ENCODE results near the gene CELF2.

CELF2 gene

DNA sequence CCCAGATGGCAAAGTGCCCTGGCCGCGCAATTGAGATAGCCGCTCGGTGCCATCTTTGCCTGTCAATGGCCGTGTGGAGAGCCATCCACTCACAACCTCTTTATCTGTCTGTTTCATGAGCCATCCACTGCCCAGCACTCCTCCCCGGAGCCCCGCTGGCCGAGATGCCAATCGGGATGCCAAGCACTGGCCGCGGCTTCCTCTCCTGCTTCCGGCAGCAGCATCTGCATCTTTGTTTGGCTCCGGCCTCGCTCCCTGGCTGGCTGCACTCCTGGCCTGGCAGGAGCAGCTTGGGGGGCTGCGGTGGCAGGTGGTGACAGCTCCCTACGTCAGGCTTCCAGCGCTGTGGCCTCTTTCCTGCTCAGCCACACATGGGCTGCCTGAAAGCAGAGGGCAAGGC, 362.1 kb downstream of the CELF2 start:
- TF ChIP-seq, protein P1, sequence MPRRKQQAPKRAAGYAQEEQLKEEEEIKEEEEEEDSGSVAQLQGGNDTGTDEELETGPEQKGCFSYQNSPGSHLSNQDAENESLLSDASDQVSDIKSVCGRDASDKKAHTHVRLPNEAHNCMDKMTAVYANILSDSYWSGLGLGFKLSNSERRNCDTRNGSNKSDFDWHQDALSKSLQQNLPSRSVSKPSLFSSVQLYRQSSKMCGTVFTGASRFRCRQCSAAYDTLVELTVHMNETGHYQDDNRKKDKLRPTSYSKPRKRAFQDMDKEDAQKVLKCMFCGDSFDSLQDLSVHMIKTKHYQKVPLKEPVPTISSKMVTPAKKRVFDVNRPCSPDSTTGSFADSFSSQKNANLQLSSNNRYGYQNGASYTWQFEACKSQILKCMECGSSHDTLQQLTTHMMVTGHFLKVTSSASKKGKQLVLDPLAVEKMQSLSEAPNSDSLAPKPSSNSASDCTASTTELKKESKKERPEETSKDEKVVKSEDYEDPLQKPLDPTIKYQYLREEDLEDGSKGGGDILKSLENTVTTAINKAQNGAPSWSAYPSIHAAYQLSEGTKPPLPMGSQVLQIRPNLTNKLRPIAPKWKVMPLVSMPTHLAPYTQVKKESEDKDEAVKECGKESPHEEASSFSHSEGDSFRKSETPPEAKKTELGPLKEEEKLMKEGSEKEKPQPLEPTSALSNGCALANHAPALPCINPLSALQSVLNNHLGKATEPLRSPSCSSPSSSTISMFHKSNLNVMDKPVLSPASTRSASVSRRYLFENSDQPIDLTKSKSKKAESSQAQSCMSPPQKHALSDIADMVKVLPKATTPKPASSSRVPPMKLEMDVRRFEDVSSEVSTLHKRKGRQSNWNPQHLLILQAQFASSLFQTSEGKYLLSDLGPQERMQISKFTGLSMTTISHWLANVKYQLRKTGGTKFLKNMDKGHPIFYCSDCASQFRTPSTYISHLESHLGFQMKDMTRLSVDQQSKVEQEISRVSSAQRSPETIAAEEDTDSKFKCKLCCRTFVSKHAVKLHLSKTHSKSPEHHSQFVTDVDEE (CRISPR knock-in tag; IDR thresholded peaks at IDR 0.05) = no peak
- TF ChIP-seq GLIS3 (CRISPR knock-in tag; IDR thresholded peaks at IDR 0.05) (no peak), OSR1 (CRISPR knock-in tag; IDR thresholded peaks at IDR 0.05) (no peak), ZC3H10 (CRISPR knock-in tag; IDR thresholded peaks at IDR 0.05) (no peak), ZFP3 (CRISPR knock-in tag; IDR thresholded peaks at IDR 0.05) (no peak), RARB (CRISPR knock-in tag; IDR thresholded peaks at IDR 0.05) (no peak), SNAI2 (CRISPR knock-in tag; IDR thresholded peaks at IDR 0.05) (no peak), BACH2 (CRISPR knock-in tag; IDR thresholded peaks at IDR 0.05; ENCODE audit: borderline replicate concordance) (no peak), TCF4 (CRISPR knock-in tag; IDR thresholded peaks at IDR 0.05; ENCODE audit: borderline replicate concordance) (no peak), ZNF565 (CRISPR knock-in tag; conservative IDR thresholded peaks at IDR 0.05; ENCODE audit: low read depth) (no peak), ZNF8 (CRISPR knock-in tag; IDR thresholded peaks at IDR 0.05) (no peak), TOX (CRISPR knock-in tag; IDR thresholded peaks at IDR 0.05; ENCODE audit: borderline replicate concordance) (no peak), ESRRG (CRISPR knock-in tag; IDR thresholded peaks at IDR 0.05) (no peak)
- TF ChIP-seq, protein P2, sequence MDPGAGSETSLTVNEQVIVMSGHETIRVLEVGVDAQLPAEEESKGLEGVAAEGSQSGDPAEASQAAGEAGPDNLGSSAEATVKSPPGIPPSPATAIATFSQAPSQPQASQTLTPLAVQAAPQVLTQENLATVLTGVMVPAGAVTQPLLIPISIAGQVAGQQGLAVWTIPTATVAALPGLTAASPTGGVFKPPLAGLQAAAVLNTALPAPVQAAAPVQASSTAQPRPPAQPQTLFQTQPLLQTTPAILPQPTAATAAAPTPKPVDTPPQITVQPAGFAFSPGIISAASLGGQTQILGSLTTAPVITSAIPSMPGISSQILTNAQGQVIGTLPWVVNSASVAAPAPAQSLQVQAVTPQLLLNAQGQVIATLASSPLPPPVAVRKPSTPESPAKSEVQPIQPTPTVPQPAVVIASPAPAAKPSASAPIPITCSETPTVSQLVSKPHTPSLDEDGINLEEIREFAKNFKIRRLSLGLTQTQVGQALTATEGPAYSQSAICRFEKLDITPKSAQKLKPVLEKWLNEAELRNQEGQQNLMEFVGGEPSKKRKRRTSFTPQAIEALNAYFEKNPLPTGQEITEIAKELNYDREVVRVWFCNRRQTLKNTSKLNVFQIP (CRISPR knock-in tag; IDR thresholded peaks at IDR 0.05; ENCODE audit: borderline replicate concordance, low read depth) = no peak
- TF ChIP-seq, protein P3, sequence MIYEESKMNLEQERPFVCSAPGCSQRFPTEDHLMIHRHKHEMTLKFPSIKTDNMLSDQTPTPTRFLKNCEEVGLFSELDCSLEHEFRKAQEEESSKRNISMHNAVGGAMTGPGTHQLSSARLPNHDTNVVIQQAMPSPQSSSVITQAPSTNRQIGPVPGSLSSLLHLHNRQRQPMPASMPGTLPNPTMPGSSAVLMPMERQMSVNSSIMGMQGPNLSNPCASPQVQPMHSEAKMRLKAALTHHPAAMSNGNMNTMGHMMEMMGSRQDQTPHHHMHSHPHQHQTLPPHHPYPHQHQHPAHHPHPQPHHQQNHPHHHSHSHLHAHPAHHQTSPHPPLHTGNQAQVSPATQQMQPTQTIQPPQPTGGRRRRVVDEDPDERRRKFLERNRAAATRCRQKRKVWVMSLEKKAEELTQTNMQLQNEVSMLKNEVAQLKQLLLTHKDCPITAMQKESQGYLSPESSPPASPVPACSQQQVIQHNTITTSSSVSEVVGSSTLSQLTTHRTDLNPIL (CRISPR knock-in tag; IDR thresholded peaks at IDR 0.05; ENCODE audit: low read depth) = no peak
- TF ChIP-seq, protein P4, sequence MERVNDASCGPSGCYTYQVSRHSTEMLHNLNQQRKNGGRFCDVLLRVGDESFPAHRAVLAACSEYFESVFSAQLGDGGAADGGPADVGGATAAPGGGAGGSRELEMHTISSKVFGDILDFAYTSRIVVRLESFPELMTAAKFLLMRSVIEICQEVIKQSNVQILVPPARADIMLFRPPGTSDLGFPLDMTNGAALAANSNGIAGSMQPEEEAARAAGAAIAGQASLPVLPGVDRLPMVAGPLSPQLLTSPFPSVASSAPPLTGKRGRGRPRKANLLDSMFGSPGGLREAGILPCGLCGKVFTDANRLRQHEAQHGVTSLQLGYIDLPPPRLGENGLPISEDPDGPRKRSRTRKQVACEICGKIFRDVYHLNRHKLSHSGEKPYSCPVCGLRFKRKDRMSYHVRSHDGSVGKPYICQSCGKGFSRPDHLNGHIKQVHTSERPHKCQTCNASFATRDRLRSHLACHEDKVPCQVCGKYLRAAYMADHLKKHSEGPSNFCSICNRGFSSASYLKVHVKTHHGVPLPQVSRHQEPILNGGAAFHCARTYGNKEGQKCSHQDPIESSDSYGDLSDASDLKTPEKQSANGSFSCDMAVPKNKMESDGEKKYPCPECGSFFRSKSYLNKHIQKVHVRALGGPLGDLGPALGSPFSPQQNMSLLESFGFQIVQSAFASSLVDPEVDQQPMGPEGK (CRISPR knock-in tag; IDR thresholded peaks at IDR 0.05; ENCODE audit: borderline replicate concordance) = no peak
- ATAC-seq = no peak

DNA sequence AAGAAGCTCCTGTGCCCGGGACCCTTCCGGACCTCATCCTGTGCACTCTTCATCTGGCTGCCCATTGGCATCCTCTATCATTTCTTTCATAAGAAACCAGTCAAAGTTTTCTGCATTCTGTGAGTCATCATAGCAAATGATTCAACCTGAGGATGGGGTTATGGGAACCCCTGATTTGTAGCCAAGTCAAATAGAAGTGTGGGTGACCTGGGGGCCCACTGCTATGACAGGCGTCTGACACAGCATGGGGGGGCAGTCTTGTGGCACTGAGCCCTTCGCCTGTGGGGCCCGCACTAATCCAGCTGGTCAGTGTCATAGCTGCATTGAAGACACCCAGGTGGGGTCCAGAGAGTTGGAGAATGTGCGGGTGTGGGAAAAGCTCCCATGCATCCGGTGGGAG, 363.4 kb downstream of the CELF2 start:
- ATAC-seq = no peak
- TF ChIP-seq TOX (CRISPR knock-in tag; IDR thresholded peaks at IDR 0.05; ENCODE audit: borderline replicate concordance) = no peak
- no peak for TF ChIP-seq ZFP30 (CRISPR knock-in tag; IDR thresholded peaks at IDR 0.05)
- TF ChIP-seq ESRRG (CRISPR knock-in tag; IDR thresholded peaks at IDR 0.05) = no peak

DNA sequence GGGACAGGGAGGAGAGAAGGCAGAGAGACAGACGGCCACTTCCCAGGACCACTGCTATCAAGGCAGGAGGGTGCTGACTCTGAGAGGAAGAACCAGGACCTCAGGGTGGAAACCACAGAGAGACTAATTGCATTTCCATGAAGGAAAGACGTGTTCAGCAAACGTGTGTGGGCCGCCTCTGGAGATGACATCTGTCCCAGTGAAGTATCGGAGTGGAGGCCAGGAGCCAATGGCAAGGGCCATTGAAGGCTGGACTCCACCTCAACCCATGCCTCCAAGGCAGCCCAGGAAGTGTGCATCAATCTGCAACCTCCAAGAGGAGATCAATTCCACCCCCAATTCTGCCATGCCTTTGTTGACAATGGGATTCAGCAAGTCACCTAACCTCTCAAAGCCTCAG, 363.8 kb downstream of the CELF2 start:
- no peak for TF ChIP-seq RARB (CRISPR knock-in tag; IDR thresholded peaks at IDR 0.05)
- no peak for ATAC-seq

DNA sequence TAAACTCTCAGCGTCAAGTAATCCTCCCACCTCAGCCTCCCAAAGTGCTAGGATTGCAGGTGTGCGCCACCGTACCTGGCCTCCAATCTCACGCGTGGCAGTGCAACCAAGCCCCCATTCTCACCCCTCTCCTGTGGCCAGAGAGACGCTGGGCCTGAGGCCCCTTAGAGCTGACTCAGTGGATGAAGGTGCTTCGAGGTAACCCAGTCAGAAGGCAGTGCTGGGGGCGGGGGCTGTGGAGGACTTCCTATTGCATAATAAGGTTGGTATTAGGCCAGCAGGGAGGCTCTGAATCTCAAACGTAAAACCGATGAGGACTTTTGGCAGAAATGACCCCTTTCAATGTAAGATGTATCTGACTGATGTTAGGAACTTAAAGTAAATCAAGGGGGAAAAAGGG, 364.5 kb downstream of the CELF2 start:
- TF ChIP-seq ARNTL (CRISPR knock-in tag; IDR thresholded peaks at IDR 0.05; ENCODE audit: borderline replicate concordance, low read depth) (no peak), ZFP30 (CRISPR knock-in tag; IDR thresholded peaks at IDR 0.05) (no peak), ZNF565 (CRISPR knock-in tag; conservative IDR thresholded peaks at IDR 0.05; ENCODE audit: low read depth) (no peak), GLIS3 (CRISPR knock-in tag; IDR thresholded peaks at IDR 0.05) (no peak), RARB (CRISPR knock-in tag; IDR thresholded peaks at IDR 0.05) (no peak), OSR1 (CRISPR knock-in tag; IDR thresholded peaks at IDR 0.05) (no peak), ISL1 (CRISPR knock-in tag; IDR thresholded peaks at IDR 0.05) (no peak), ZNF8 (CRISPR knock-in tag; IDR thresholded peaks at IDR 0.05) (no peak), ZFP3 (CRISPR knock-in tag; IDR thresholded peaks at IDR 0.05) (no peak), SNAI2 (CRISPR knock-in tag; IDR thresholded peaks at IDR 0.05) (no peak), CSDC2 (CRISPR knock-in tag; IDR thresholded peaks at IDR 0.05) (no peak), TOX (CRISPR knock-in tag; IDR thresholded peaks at IDR 0.05; ENCODE audit: borderline replicate concordance) (no peak)
- TF ChIP-seq, protein P2 (CRISPR knock-in tag; IDR thresholded peaks at IDR 0.05; ENCODE audit: borderline replicate concordance, low read depth) = no peak
- TF ChIP-seq, protein P1 (CRISPR knock-in tag; IDR thresholded peaks at IDR 0.05) = no peak
- no peak for ATAC-seq

Data from SK-N-SH treated with all-trans-retinoic acid at 6 μM for 48 hours (cell line).